GM12872 (cell line): ENCODE measurements around the gene SALL2.

ENCODE experiments used
- TF ChIP-seq, protein P1 (sequence below): IDR thresholded peaks from 3 replicates; pipeline ENCODE4 v1.5.1; 2011; ENCODE audit warnings: low read depth, mild to moderate bottlenecking, low read length, moderate library complexity; ENCODE audit not compliant: insufficient read depth

Gene SALL2

DNA sequence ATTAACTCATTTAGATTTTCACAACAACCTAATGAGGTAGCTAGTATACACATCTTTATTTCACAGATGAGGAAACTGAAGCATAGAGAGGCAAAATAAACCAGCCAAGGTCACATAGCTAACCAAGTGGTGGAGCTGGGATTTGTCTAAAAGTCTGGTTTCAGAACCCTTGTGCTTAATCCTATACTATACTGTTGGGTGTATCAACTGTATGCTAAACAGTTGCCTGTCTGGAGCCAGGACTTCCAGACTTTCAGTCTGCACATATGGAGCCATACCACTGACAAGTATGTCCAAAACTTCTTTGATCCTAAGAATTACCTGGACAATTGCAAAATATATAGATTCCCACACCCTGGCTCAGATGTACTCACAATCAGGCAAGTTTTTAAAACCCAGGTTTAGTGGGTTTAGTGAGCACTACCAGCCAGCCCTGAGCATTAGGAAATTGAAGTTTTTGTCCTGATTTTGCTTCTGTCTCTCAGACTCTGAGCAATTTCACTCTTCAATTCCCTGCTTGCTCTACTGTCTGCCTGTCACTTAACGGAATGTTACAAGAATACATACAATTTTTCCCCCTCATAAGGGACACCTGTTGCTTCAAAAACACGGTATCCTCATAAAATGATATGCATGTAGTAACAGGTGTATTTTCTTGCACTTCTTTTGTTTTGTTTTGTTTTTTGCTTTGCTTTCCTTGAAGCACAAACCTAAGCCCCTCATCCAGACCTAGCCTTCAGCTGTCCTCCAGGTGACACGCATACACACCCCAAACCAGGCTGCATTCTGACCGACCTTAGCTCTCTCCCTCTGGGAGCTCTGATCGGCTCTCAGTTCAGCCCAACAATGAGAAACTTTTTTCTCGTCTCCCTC is 9.6 kb upstream of the SALL2 start:
- TF ChIP-seq, protein P1, sequence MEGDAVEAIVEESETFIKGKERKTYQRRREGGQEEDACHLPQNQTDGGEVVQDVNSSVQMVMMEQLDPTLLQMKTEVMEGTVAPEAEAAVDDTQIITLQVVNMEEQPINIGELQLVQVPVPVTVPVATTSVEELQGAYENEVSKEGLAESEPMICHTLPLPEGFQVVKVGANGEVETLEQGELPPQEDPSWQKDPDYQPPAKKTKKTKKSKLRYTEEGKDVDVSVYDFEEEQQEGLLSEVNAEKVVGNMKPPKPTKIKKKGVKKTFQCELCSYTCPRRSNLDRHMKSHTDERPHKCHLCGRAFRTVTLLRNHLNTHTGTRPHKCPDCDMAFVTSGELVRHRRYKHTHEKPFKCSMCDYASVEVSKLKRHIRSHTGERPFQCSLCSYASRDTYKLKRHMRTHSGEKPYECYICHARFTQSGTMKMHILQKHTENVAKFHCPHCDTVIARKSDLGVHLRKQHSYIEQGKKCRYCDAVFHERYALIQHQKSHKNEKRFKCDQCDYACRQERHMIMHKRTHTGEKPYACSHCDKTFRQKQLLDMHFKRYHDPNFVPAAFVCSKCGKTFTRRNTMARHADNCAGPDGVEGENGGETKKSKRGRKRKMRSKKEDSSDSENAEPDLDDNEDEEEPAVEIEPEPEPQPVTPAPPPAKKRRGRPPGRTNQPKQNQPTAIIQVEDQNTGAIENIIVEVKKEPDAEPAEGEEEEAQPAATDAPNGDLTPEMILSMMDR, result no peak

DNA sequence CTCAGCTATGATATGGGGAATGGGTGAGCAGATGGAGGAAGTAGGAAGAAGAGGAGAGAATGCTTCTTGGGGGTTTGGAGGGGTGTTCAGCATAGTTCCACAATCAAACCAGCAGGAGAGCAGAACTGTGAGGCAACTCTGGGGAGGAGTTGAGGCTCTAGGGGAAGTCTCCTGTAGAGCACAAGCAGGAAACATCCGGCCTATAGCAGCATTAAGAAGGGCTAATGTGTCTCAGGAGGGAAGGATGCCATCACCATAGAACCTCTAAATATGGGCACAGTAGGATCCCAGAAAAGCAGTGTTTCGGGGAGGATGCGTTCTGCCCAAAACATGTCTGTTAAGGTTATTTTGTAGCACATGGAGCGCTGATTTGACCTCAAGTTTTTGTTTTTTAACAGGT is 8.4 kb upstream of the SALL2 start:
- TF ChIP-seq, protein P1, result no peak

- TF ChIP-seq, protein P1, result no peak
Measured at GRCh38 chr14:21533294-21533693, 7.1 kb upstream of the SALL2 start.

DNA sequence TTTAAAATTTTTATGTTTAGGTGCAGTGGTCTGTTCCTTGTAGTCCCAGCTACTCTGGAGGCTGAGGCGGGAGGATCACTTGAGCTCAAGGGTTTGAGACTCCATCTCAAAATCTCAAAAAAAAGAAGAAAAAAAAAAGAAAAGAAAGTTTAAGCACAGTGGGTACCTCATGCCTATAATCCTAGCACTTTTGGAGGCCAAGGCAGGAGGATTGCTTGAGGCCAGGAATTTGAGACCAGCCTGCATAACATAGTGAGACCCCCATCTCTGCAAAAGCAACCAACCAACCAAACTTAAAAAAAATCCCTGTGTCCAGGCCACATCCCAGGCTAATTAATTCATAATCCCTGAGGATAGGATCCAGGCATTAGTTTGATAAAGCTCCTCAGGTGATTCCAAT is 3.4 kb upstream of the SALL2 start:
- TF ChIP-seq, protein P1, result no peak

DNA sequence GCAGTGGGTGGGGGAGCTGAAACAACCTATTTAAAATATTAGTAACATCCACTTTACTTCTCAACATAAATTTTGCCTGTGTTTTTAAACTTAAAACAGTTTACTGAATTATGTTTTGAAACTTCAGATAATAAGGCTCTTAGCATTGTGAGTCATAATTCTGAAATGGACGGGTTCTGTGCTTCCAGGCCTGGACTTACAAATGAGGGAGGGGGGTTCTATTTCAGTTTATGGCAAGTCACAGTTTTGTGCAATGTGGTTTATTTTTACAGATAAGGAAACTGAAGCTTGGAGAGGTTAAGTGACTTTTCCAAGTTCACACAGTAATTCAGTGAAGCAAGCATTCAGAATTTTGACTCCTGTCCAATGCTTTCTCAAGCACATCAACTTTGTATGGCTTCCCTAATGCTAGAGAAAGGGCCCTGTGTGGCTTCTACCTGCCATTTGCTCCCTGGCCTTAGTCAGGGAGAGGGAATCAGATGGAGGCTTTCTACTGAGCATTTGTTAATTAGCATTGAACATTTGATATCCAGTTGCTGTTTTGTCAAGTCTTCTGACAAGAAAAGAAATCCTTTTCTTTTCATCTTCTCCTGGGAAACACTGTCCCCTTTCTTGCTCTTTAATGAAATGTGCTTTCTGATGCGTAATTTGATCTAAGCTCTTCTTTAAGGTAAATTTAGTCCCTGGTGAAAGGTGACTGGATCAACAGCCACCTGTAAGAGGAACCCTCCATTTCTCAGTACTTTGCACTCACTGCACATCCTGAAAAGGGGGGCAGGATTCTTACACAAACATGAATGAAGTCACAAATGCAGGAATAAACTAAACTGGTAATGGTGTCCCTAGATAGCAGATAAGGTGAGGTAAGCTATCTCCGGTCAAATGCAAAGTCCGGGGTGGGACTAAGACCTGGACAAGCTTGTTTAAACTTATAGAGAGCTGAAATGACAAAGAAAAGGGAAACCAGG is 2.5 kb upstream of the SALL2 start:
- TF ChIP-seq, protein P1, result no peak

DNA sequence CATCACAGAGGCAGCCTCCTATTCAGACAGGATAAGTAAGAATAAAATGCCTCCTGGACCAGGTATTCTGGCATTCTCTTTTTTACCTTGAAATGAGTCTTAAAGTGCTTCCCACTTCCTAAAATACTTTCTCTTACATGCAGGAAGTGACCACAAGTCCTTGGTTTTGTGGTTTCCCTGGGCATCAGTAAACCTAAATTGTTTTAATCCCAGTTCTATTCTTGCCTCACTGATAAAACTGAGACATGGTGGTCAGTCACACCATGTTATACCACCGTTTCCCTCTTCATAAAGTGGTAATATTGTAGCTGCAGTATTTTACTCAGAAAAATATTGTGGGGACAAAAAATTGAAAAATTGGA is 1.2 kb upstream of the SALL2 start:
- TF ChIP-seq, protein P1, result no peak

GRCh38 chr14:21526672-21527317 is 649 bp upstream of the SALL2 start:
- TF ChIP-seq, protein P1, result no peak
